Non-pigmented ciliary epithelial cell (primary cell): Measurements from ENCODE around the gene STX18.
"Not testable (repeated sequence)": the region's sequence is repeated elsewhere in the genome, so short reads cannot be mapped to it uniquely, and the experiment has no call there.

Experiments used
- DNase-seq: peaks from one replicate; pipeline ENCODE4 v3.0.0-alpha.2; 2010; ENCODE audit warnings: low read depth

The STX18 gene

GRCh38 chr4:4479366-4479765 is 62.5 kb downstream of the STX18 start:
- DNase-seq: no peak

GRCh38 chr4:4477796-4478195 is 64.1 kb downstream of the STX18 start:
- DNase-seq: no peak

GRCh38 chr4:4477391-4477790 is 64.5 kb downstream of the STX18 start:
- DNase-seq: no peak

GRCh38 chr4:4474476-4474875 is 67.4 kb downstream of the STX18 start:
- no peak for DNase-seq

- DNase-seq: no peak
These were observed 69.4 kb downstream of the STX18 start for GRCh38 chr4:4472344-4472958.

- DNase-seq: no peak
These were observed 70.7 kb downstream of the STX18 start for GRCh38 chr4:4471195-4471594.

GRCh38 chr4:4470208-4470607 is 71.6 kb downstream of the STX18 start:
- no peak for DNase-seq

- not testable (repeated sequence) for DNase-seq
These were observed 76.6 kb downstream of the STX18 start for GRCh38 chr4:4465238-4465637.

GRCh38 chr4:4462970-4463369 is 78.9 kb downstream of the STX18 start:
- DNase-seq: no peak

- no peak for DNase-seq
These were observed 80.0 kb downstream of the STX18 start for GRCh38 chr4:4461850-4462249.

GRCh38 chr4:4461178-4461577 is 80.7 kb downstream of the STX18 start:
- DNase-seq: no peak

GRCh38 chr4:4460759-4461158 is 81.1 kb downstream of the STX18 start:
- no peak for DNase-seq

GRCh38 chr4:4459181-4459580 is 82.7 kb downstream of the STX18 start:
- no peak for DNase-seq

GRCh38 chr4:4457803-4458553 is 83.9 kb downstream of the STX18 start:
- DNase-seq: peak; percentile 43

- no peak for DNase-seq
These were observed 84.9 kb downstream of the STX18 start for GRCh38 chr4:4456816-4457578.

- no peak for DNase-seq
These were observed 85.5 kb downstream of the STX18 start for GRCh38 chr4:4456351-4456750.

GRCh38 chr4:4455210-4455865 is 86.5 kb downstream of the STX18 start:
- DNase-seq: no peak

GRCh38 chr4:4446434-4446833 is 95.4 kb downstream of the STX18 start:
- no peak for DNase-seq

- DNase-seq: peak; percentile 61
These were observed 98.0 kb downstream of the STX18 start for GRCh38 chr4:4443821-4444220.

- no peak for DNase-seq
These were observed 101.4 kb downstream of the STX18 start for GRCh38 chr4:4440333-4441061.

GRCh38 chr4:4439782-4440181 is 102.1 kb downstream of the STX18 start:
- DNase-seq: no peak

GRCh38 chr4:4438891-4439290 is 103.0 kb downstream of the STX18 start:
- DNase-seq: no peak
